GM23338 (cell line): Measurements from ENCODE around the gene ZBTB8OS. TPM values are rescaled to one million over a fixed set of nuclear protein-coding genes. Genes with fewer than 3 reads are reported as not detected.

ENCODE experiments used
- ATAC-seq: fragments of 200-7000 bp; cut with Tn5 transposase; 3 replicates; pipeline ENCODE4 v1.9.1; 2020
- DNase-seq: peaks from one replicate; pipeline ENCODE4 v3.0.0-alpha.2; 2015; ENCODE audit warnings: low spot score
- H2AFZ ChIP-seq: fragments of 200-600 bp; sonication (generic); 2 replicates; pipeline ENCODE4 v1.8.0; 2016; ENCODE audit warnings: antibody characterized with exemption, mild to moderate bottlenecking, moderate library complexity
- H3F3A ChIP-seq: fragments of 200-600 bp; sonication (generic); replicated peaks from 2 replicates; pipeline ENCODE4 v1.8.0; 2017; ENCODE audit warnings: antibody characterized with exemption, mixed run types, low read depth
- H3K27ac ChIP-seq: fragments of 200-600 bp; sonication (generic); 2 replicates; pipeline ENCODE4 v1.6.1; 2016; ENCODE audit warnings: low read depth
- H3K27me3 ChIP-seq: fragments of 200-600 bp; sonication (generic); 2 replicates; pipeline ENCODE4 v1.8.0; 2016; ENCODE audit warnings: mild to moderate bottlenecking, mixed run types, moderate library complexity; ENCODE audit not compliant: insufficient read depth
- H3K36me3 ChIP-seq: fragments of 200-600 bp; sonication (generic); 2 replicates; pipeline ENCODE4 v1.8.0; 2016; ENCODE audit warnings: mild to moderate bottlenecking; ENCODE audit not compliant: insufficient read depth
- H3K4me1 ChIP-seq: fragments of 200-600 bp; sonication (generic); 2 replicates; pipeline ENCODE4 v1.8.0; 2016; ENCODE audit warnings: mild to moderate bottlenecking, moderate library complexity; ENCODE audit not compliant: insufficient read depth
- H3K4me2 ChIP-seq: fragments of 200-600 bp; sonication (generic); 2 replicates; pipeline ENCODE4 v1.7.1; 2017; ENCODE audit warnings: mixed run types
- H3K4me3 ChIP-seq: fragments of 200-600 bp; sonication (generic); 2 replicates; pipeline ENCODE4 v1.6.1; 2016; ENCODE audit warnings: mixed run types
- H3K79me2 ChIP-seq: fragments of 200-600 bp; sonication (generic); replicated peaks from 2 replicates; pipeline ENCODE4 v1.8.0; 2017; ENCODE audit warnings: mild to moderate bottlenecking; ENCODE audit not compliant: insufficient read depth
- H3K9me2 ChIP-seq: fragments of 200-600 bp; sonication (generic); 2 replicates; pipeline ENCODE4 v1.8.0; 2017; ENCODE audit not compliant: insufficient read depth
- H4K20me1 ChIP-seq: fragments of 200-600 bp; sonication (generic); replicated peaks from 2 replicates; pipeline ENCODE4 v1.8.0; 2017; ENCODE audit warnings: mild to moderate bottlenecking; ENCODE audit not compliant: insufficient read depth
- H3K27ac Mint-ChIP-seq: 2 replicates; pipeline ENCODE4 v1.8.0; 2020; ENCODE audit warnings: inconsistent platforms, mild to moderate bottlenecking, moderate library complexity, mixed read lengths
- H3K27me3 Mint-ChIP-seq: 3 replicates; pipeline ENCODE4 v1.8.0; 2022; ENCODE audit warnings: low read depth, mild to moderate bottlenecking, moderate library complexity, mixed read lengths, inconsistent platforms; ENCODE audit not compliant: insufficient read depth, poor library complexity
- H3K36me3 Mint-ChIP-seq: 3 replicates; pipeline ENCODE4 v1.8.0; 2021; ENCODE audit warnings: low read depth, mild to moderate bottlenecking, inconsistent platforms, moderate library complexity, mixed read lengths
- H3K4me1 Mint-ChIP-seq: 3 replicates; pipeline ENCODE4 v1.8.0; 2020; ENCODE audit warnings: mild to moderate bottlenecking, inconsistent platforms, mixed read lengths
- H3K4me3 Mint-ChIP-seq: 3 replicates; pipeline ENCODE4 v1.8.0; 2021; ENCODE audit warnings: moderate library complexity, mild to moderate bottlenecking, inconsistent platforms, mixed read lengths
- H3K9me3 Mint-ChIP-seq: 3 replicates; pipeline ENCODE4 v1.8.0; 2020; ENCODE audit warnings: moderate library complexity, mild to moderate bottlenecking, inconsistent platforms, mixed read lengths
- CREB1 ChIP-seq: fragments of 250-450 bp; sonication (Bioruptor Pico); IDR thresholded peaks from 2 replicates; pipeline ENCODE4 v1.5.0; 2020; ENCODE audit warnings: low read depth, mild to moderate bottlenecking, moderate library complexity
- CTCF ChIP-seq, 2 experiments: fragments of 200-600 bp in 1 of 2; sonication (generic) in 1 of 2; conservative IDR thresholded peaks; 2 replicates each; pipeline versions ENCODE4 v1.5.1 to v1.6.1; 2016 to 2017; ENCODE audit warnings: antibody characterized with exemption in 2 of 2, low read depth in 2 of 2, mild to moderate bottlenecking in 2 of 2, moderate library complexity in 1 of 2
- EZH2 ChIP-seq: fragments of 200-600 bp; sonication (generic); IDR thresholded peaks from one replicate; pipeline ENCODE4 v1.8.0; 2017; ENCODE audit warnings: antibody characterized with exemption, mild to moderate bottlenecking, low read depth; ENCODE audit not compliant: unreplicated experiment
- EZH2phosphoT487 ChIP-seq: fragments of 200-600 bp; sonication (generic); IDR thresholded peaks from one replicate; pipeline ENCODE4 v1.8.1; 2018; ENCODE audit warnings: antibody characterized with exemption; ENCODE audit not compliant: unreplicated experiment
- JUNB ChIP-seq: IDR thresholded peaks from one replicate; pipeline ENCODE4 v1.6.1; 2016; ENCODE audit warnings: antibody characterized with exemption; ENCODE audit not compliant: unreplicated experiment
- NANOG ChIP-seq: IDR thresholded peaks from 2 replicates; pipeline ENCODE4 v1.6.1; 2016; ENCODE audit warnings: antibody characterized with exemption, borderline replicate concordance
- POLR2AphosphoS5 ChIP-seq: IDR thresholded peaks from 2 replicates; pipeline ENCODE4 v1.6.1; 2016; ENCODE audit warnings: antibody characterized with exemption, low read depth
- REST ChIP-seq: IDR thresholded peaks from one replicate; pipeline ENCODE4 v1.6.1; 2018; ENCODE audit warnings: antibody characterized with exemption; ENCODE audit not compliant: unreplicated experiment
- STAT1 ChIP-seq: IDR thresholded peaks from one replicate; pipeline ENCODE4 v1.6.1; 2016; ENCODE audit warnings: antibody characterized with exemption; ENCODE audit not compliant: unreplicated experiment
- ZNF114 ChIP-seq: fragments of 250-450 bp; sonication (Bioruptor Pico); IDR thresholded peaks from 2 replicates; pipeline ENCODE4 v1.5.0; 2020; ENCODE audit warnings: mild to moderate bottlenecking, moderate library complexity
- ZNF331 ChIP-seq: fragments of 250-450 bp; sonication (Bioruptor Pico); IDR thresholded peaks from 2 replicates; pipeline ENCODE4 v1.5.0; 2020; ENCODE audit warnings: low read depth, mild to moderate bottlenecking, moderate library complexity
- polyA plus RNA-seq: library from polyadenylated mRNA; unstranded; fragments of >200 nt; fragmentation: Nextera tagmentation; extraction: Ambion mirVana; gene quantifications from 2 replicates; pipeline ENCODE4 v1.2.1, GENCODE V29; 2016
- total RNA-seq: library from RNA; depleted of rRNA; stranded (reverse); fragments of >200 nt; shearing (Covaris generic); gene quantifications from 2 replicates; pipeline ENCODE4 v1.2.3, GENCODE V29; 2014

ZBTB8OS gene
- total and polyA plus RNA-seq, 2 experiments from 2014 or later, result 22.0 to 159 TPM

- Histone ChIP-seq H3K27me3 (no peaks in the 10 kb centered on the region), H3K9me2 (no peaks in the 10 kb centered on the region), H2AFZ (no peak overlapping the region), H3K4me2 (no peak overlapping the region), H3K79me2 (peaks cover 12% of the 10 kb centered on the region), H3K4me3 (no peak overlapping the region), H3K36me3 (peaks cover 8% of the 10 kb centered on the region; the same call in 1 of the 2 replicates), H3K4me1 (peaks cover 8% of the 10 kb centered on the region), H4K20me1 (peaks cover 5% of the 10 kb centered on the region), H3K27ac (no peak overlapping the region), H3F3A (no peaks in the 10 kb centered on the region)
- H3K27me3 Mint-ChIP-seq, result peaks cover 2% of the 10 kb centered on the region
- TF ChIP-seq NANOG, result no peak
- TF ChIP-seq EZH2phosphoT487, result no peak
- TF ChIP-seq CREB1 (CRISPR knock-in tag), result no peak
- no peak overlapping the region for H3K4me3 Mint-ChIP-seq
- peaks cover 27% of the 10 kb centered on the region for H3K36me3 Mint-ChIP-seq
- H3K9me3 Mint-ChIP-seq, result no peaks in the 10 kb centered on the region
- H3K27ac Mint-ChIP-seq, result no peak overlapping the region
- ATAC-seq (no peak), DNase-seq (no peak)
- peaks cover 6% of the 10 kb centered on the region; the same call in 2 of the 3 replicates for H3K4me1 Mint-ChIP-seq
Measured at GRCh38 chr1:32627596-32628162, 22.7 kb downstream of the ZBTB8OS start.

GRCh38 chr1:32626176-32626575 lies 24.2 kb downstream of the ZBTB8OS start:
- Mint-ChIP-seq H3K4me1 (no peaks in the 10 kb centered on the region), H3K36me3 (peaks cover 30% of the 10 kb centered on the region), H3K4me3 (no peak overlapping the region), H3K9me3 (no peaks in the 10 kb centered on the region), H3K27me3 (no peaks in the 10 kb centered on the region), H3K27ac (no peak overlapping the region)
- no peaks in the 10 kb centered on the region for H3F3A ChIP-seq
- no peaks in the 10 kb centered on the region; the same call in none of the 2 replicates for H4K20me1 ChIP-seq
- H3K36me3 ChIP-seq, result peaks cover 13% of the 10 kb centered on the region
- TF ChIP-seq EZH2 (no peak), ZNF114 (no peak)
- H3K4me1 ChIP-seq, result no peaks in the 10 kb centered on the region
- DNase-seq, result no peak
- H3K4me2 ChIP-seq, result no peak overlapping the region
- H3K27me3 ChIP-seq, result no peaks in the 10 kb centered on the region
- H3K79me2 ChIP-seq, result peaks cover 7% of the 10 kb centered on the region
- H2AFZ ChIP-seq, result no peak overlapping the region
- ATAC-seq, result no peak
- no peak overlapping the region for H3K4me3 ChIP-seq
- H3K9me2 ChIP-seq, result no peaks in the 10 kb centered on the region
- no peak overlapping the region for H3K27ac ChIP-seq

- no peaks in the 10 kb centered on the region for H3K4me1 Mint-ChIP-seq
- Histone ChIP-seq H2AFZ (no peak overlapping the region), H3K36me3 (peaks cover 8% of the 10 kb centered on the region), H3K4me1 (no peaks in the 10 kb centered on the region), H3K79me2 (no peaks in the 10 kb centered on the region; the same call in none of the 2 replicates), H3K27ac (no peak overlapping the region), H3K9me2 (no peaks in the 10 kb centered on the region), H3F3A (no peaks in the 10 kb centered on the region; the same call in 1 of the 2 replicates), H3K4me2 (no peak overlapping the region), H3K27me3 (no peaks in the 10 kb centered on the region), H4K20me1 (no peaks in the 10 kb centered on the region; the same call in 1 of the 2 replicates), H3K4me3 (no peak overlapping the region)
- ATAC-seq (no peak), DNase-seq (no peak)
- TF ChIP-seq EZH2phosphoT487 (no peak), REST (no peak), CTCF (conservative IDR thresholded peaks at IDR 0.05; ENCODE audit: low read depth in 2 of 2) (no peak), POLR2AphosphoS5 (no peak), ZNF331 (CRISPR knock-in tag) (no peak), STAT1 (no peak), JUNB (no peak)
- peaks cover 30% of the 10 kb centered on the region for H3K36me3 Mint-ChIP-seq
- no peak overlapping the region for H3K27ac Mint-ChIP-seq
- no peaks in the 10 kb centered on the region for H3K27me3 Mint-ChIP-seq
- no peak overlapping the region for H3K4me3 Mint-ChIP-seq
- H3K9me3 Mint-ChIP-seq, result no peaks in the 10 kb centered on the region
Measured at GRCh38 chr1:32623775-32624174, 26.6 kb downstream of the ZBTB8OS start.
